CD4-positive, alpha-beta T cell treated with Interferon gamma for 1 hour (primary cell): ENCODE data around the gene WNT4.

ENCODE experiments used
- DNase-seq: peaks from one replicate; pipeline ENCODE4 v3.0.0-alpha.2; 2020

Gene WNT4

GRCh38 chr1:22163137-22163536 lies 20.2 kb upstream of the WNT4 start:
- no peak for DNase-seq

DNA sequence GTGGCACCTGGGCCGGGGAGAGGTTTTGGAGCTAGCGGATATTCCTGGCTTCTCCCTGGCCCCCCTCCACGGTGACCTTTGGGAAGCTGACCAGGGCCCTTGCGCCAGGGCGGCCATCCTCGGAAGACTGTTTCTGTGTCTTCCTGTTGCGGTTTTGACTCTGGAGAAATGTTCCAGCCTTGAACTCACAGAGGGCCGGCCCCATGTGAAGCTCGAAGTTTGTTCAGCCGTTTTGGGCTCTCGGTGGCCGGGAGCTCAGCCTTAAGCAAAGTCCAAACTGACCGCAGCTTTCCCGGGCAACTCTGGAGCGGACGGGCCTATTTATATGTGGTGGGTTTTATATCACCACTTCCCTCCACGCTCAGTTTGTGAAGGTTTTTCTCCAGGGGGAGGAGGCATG lies 17.0 kb upstream of the WNT4 start:
- no peak for DNase-seq

DNA sequence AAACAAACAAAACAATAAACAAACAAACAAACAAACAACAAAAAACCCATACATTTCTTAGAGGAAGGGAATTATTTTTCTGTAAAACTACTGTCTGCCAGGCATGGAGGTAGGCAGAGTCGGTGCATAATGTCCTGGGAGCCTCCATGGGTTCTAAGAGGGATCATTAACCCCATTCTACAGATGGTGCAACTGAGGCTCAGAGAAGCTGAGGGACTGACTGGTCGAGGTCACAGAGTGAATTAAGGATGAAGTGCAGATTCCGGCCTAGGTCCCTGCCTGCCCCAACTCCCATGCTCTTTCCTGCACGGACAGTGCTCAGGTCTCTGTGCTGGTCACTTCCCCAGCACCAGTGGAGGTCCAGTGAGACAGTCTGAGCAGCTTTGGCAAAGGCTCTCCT lies 15.8 kb upstream of the WNT4 start:
- DNase-seq = no peak

GRCh38 chr1:22157359-22157966 lies 14.6 kb upstream of the WNT4 start:
- no peak for DNase-seq

- no peak for DNase-seq
These were observed 12.6 kb upstream of the WNT4 start for GRCh38 chr1:22155517-22155916.

DNA sequence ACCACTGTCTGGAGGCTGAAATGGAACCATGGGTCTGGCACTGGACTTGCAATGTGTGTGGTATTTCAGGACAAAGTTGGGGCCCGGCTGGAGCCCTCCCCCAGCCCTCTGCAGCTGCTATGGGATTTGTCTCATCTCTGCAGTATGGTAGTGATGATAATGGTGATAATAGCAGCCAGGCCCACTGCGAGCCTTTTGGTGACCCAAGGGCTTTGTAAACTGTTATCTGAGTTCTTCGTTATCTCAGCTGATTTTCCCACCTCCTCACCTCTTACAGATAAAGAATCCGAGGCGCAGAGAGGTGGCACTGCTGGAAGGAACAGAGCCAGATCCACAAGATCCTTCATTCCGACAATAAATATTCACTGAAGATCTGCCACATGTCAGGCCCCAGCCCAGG lies 11.7 kb upstream of the WNT4 start:
- DNase-seq = no peak

DNA sequence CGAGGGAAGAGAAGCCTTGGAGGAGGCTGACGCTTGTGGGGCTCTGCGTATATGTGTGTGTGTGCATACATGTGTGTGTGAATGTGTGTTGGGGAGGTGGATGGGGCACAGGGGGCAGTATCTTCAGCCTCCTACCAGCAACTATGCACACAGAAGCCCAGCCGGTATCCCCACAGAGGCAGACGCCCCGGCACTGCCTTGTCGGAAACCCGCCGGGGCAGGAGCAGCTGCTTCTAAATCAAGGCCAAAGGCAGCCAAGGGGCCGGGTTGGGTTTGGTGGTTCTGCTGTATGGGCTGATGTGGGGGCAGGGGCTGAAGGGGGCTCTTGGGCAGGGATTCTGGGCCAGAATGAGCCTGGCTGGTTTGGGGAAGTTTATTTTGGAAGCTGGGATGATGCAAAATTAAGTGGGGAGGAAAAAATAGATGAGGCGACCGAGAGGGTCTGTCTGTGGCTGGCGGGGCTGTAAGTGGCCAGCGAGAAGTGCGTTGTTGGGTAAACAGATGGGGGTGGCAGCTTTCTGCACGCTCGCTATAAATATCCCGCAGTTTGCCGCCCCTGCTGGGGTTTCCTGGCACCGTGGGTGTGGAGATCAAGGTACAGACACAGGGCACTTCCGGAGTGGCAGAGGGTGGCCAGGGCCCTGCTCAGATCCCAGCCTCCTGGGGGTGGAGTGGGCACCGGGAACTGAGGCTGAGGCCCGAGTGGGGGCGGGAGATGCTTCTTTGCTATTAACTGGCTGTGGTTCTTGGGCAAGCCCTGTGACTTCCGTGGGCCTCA lies 11.0 kb upstream of the WNT4 start:
- DNase-seq = no peak

GRCh38 chr1:22150923-22151322 lies 8.0 kb upstream of the WNT4 start:
- DNase-seq = no peak

DNA sequence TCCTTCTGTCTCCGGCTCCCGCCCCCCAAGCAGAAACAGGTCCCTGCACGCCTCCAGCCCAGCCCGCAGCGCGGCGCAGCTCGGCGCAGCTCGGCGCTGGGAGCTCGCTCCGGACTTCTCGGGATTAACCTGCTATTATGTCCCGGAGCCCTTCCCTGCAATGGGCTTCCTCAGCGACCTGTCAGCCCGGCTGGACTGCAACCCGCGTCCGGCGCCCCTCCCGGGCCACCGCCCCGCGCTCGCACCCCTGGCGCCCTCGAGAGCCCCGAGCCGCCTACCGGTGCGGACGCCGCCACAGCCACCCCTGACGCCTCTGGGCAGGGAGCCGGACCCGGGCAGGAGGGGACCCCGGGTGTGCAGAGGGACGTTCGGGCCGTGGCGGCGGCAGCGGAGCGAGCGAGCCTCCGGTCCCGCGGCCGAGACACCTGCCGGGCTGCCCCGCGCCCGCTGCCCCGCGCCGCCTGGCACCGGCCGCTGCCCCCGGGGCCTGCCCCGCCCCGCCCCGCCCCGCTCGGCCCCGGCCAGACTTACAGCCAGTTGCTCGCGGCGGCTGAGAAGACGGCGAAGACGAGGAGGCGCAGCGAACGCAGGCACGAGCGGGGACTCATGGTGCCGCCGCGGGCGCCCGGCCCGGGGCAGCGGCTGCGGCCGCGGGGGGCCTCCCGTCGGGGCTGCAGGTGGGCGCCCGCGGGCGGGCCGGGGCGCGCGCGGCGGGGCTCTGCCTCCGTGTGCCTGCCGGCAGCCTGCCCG lies 407 bp downstream of the WNT4 start:
- DNase-seq = no peak

DNA sequence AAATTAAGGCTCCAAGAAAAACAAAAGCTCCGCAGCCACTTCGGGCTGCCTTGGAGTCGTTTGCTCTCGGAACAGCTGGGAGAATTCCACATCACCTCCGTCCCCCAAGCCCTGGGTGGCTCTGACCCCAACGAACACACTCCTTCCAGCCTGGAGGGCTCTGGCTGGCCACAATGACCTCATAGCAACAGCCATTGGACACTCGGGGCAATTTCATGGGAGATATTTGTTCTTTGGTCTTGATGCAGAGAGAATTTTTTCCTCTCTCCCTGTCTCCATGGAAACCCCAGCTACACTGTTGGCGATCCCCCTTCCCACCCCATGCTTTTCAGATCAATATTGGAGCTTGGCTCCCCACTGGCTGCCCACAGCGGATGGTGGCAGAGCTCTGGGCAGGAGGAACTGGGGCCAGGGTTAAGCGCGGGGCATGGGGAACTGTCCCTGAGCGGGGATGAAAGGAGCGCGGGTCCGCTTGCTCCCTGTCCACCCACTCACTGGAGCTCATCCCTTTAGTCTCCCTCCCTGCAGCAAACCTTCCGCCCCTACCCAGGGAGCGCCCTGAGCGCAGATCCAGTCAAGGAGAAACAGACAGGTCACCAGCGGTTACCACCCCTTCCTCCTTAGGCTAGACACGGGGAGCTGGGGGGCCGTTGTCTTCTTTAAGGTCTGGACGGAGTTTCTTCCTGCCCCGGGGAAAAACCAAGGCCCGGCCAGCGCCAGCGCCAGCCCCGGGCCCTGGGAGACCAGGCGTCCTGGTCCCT lies 1.2 kb downstream of the WNT4 start:
- DNase-seq = no peak

DNA sequence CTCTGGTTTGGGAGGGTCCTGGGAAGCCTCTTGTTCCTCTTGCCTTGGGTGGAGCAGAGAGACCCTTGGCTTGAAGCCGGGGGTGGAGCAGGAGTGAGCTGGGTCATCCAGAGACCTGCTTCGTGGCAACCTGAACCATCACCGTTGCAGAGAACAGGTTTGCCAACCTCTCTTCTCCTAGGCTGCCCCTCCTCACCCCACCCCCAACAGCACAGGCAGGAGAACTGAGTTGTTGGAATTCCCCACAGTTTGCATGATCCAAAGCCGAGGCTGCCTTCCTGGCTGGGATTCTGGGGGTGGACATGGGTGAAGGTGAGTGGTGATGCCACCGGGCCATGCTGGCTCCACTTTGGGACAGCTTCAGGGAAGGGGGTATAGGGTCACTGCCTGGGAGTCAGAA lies 2.2 kb downstream of the WNT4 start:
- DNase-seq = no peak

DNA sequence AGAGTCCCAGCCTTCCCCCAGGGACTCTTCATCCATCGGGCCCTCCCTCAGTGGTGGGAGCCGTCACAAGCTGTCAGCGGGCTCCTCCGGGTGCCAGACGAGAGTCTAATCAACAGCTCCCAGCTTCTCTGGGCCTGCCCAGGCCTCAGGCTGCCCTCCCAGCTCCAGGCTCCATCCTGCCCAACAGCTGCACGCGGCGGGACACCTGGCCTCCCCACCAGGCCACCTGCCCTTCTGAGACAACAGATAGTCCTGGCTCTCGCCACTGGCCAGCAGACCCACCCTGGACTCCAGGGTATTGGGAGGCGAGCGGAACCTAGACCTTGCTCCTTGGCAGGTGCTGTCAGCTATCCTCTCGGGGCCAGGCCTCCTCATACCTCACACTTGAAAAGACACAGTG lies 3.1 kb downstream of the WNT4 start:
- DNase-seq = no peak

- DNase-seq = no peak
These were observed 3.8 kb downstream of the WNT4 start for GRCh38 chr1:22139066-22139594.

GRCh38 chr1:22137004-22137720 lies 5.7 kb downstream of the WNT4 start:
- DNase-seq = no peak

- DNase-seq = no peak
These were observed 9.0 kb downstream of the WNT4 start for GRCh38 chr1:22133931-22134324.

- no peak for DNase-seq
These were observed 9.5 kb downstream of the WNT4 start for GRCh38 chr1:22133247-22133930.

DNA sequence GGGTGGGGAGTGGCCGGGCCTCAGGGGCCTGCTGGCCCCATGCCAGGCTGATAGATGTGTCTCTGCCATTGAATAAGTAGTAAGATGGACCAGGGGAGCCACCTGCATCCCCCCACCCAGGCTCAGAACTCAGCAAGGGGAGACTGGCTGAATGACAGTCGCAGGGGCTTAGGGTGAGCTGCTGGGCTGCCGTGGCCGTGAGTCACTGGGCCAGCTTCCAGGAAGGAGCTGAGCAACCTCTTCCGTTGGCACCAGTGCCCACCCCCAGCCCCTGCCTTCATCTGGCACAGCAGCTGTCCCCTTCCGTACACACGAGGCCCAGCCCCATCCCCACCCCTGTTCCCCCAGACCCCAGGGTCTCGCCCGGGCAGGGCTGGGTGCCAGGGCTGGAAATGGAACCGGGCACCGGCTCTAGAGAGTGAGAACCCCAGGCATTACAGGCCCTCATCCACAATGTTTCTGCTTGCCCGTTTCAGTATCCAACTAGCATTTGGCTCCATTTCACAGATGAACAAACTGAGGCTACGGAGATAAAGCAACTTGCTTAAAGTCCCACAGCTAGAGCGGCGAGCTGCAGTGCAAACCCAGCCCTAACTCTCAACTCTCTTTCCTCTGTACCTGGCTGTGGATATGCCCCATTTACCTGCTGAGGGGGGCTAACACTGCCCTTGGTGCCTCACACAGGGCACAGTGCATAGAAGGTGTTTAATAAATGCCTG lies 10.2 kb downstream of the WNT4 start:
- DNase-seq = no peak

DNA sequence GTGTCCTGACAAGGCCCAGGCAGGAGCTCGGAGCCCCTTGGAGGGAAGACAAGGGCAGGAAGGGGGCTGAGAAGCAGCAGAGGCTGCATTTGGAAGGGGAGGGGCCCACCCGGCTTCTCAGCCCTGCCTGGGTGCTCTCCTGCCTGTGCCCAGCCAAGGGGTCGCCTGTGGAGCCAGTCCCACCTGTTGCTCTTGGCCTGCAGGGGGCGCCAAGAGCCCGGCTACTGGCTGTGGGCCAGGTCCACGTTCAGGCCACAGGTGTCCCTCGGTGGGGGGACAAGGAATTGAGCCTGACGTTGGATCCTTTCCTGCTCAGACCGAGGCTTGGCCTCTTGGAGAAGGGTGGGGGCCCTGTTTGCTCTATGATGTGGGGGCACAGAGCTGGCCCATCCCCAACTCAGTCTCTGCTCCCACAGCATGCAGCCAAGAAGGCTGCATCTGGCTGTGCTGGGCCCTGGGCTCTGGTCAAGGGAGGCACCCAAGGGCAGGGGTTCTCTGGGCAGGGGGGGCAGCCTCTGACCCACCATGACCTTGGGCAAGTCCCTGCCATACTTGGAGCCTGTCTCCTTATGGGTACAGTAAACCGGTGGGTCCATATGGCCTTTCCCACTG lies 10.9 kb downstream of the WNT4 start:
- DNase-seq = peak; percentile 22

GRCh38 chr1:22131062-22131461 lies 11.8 kb downstream of the WNT4 start:
- DNase-seq = no peak

DNA sequence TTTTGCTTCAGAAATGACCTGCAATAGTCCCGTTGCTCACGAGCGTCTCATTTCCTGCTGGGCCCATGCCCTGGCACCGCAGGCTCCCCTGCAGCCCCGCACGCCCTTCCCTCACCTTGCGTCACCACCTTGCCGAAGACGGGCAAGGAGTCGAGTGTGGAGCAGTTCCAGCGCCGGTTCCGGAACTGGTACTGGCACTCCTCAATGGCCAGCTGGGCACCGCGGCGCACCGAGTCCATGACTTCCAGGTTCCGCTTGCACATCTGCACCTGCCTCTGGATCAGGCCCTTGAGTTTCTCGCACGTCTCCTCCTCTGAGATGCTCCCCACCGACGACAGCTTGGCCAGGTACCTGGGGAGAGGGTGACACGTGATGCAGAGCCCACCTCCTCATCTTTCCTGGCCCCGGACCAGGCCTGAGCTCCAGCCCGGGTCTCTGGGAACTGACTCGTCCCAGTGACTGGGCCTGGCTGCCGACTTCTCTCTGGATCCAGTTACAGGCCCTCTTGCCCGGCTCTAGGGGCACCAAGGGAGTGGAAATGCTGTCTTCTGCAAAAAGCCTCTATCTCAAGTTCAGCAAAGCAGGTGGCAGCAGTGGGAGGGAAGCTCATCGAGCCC lies 13.3 kb downstream of the WNT4 start:
- DNase-seq = no peak
